NCI-H748 treated with DMSO at 0.1 percent for 48 hours (cell line): ENCODE measurements around the gene AUH.
"Not testable (repeated sequence)": the region's sequence is repeated elsewhere in the genome, so short reads cannot be mapped to it uniquely, and the experiment has no call there.

Experiments used
- DNase-seq: peaks from one replicate; lab custom pipeline; 2025; lab: John Stamatoyannopoulos, UW

AUH gene, protein sequence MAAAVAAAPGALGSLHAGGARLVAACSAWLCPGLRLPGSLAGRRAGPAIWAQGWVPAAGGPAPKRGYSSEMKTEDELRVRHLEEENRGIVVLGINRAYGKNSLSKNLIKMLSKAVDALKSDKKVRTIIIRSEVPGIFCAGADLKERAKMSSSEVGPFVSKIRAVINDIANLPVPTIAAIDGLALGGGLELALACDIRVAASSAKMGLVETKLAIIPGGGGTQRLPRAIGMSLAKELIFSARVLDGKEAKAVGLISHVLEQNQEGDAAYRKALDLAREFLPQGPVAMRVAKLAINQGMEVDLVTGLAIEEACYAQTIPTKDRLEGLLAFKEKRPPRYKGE

DNA sequence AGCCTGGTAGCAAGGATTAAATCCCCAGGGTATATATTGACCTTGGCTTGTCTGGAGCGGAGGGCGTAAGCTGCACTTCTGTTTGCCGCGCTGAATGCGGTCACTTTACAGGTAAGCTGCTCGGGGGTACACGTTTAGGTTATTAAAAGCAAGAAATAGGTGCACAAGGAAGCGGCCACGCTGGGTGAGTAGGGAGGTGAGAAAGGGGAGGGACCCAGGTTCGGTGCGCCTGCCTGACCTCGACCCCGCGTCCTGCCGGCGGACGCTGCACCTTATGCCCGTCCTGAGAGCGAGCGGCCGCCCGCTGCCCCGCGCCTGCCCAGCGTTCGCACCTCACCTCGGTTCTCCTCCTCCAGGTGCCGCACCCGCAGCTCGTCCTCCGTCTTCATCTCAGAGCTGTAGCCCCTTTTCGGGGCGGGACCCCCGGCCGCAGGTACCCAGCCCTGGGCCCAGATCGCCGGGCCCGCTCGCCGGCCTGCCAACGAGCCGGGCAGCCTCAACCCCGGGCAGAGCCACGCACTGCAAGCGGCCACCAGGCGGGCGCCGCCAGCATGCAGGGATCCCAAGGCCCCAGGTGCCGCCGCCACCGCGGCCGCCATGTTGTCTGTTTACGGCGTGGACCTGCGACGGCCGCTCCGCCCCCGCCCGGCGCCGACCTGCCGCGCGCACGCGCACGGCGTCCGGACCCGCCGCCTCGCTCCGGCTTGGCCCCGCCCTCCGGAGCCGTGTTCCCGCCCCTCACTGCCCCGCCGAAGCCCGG is at the start of gene AUH:
TSS of gene AUH (minus strand) at position 628 of the 760 bp plus-strand sequence. CDS start at position 599, 29 bp downstream.
- DNase-seq = peak; percentile 59

DNA sequence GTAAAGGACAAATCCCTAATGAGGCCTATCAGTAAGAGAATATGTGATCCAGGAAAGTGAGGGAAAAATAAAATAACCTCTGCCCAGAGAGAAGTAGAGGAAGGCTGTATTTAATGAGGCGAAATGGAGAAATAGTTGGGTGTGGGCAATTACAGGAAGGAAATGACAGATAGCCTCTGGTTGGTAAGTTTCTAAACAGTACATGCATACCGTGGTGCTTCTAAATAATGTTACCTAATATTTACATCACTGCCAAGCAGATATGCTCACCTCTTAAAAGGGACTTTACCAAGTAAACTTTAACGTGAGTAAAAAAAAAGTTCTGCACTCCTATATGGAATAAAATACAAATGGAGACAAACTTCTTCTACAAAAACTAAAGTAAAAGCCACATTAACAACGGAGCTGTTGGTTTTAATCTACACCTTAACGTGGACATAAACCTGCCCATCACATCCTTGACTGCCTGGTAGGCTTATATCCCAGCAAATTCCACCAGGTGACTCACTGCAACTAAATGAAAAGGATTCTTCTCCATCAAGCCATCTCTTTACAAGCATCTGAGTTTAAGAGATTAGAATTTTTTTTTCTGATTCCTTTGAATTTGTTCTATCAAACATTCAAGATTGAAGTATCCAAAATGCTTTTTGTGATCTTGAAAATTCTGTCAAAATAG is 49.5 kb upstream of the AUH start:
- DNase-seq = no peak

DNA sequence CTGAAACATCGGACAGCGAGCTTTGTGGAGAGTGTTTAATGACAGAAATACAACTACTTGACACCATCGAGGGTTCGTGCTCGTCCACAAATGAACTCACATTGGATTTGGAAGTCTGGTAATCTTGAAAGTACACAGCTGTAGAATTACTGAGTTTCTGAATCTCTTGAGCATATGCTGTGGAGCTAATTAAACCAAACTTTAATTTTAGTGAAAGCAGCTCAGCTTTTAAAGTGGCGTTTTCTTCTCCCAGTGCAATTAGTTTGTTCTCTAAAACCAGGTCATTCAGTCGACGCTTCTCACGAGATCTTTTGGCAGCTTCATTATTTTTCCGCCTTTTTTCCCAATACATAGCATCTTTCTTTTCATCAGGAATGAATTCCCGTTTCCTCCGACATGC is 48.4 kb upstream of the AUH start:
- DNase-seq = no peak

DNA sequence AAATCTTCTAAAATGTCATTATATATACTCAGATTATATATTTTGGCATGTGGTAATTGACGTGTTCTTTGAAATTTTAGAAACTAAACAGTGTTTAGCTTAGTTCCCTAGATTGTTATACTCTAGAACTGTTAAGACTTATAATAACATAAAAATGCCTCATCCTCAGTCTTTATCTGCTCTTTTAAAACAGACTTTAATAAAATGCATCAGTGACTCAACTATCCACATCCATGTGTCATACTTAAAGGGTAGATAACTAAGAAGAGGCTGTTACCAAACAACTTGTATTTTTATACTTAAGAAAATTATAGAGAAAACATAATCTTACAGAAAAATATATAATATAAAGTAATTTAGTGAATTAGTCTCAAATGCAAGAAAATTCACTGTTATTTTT is 46.8 kb upstream of the AUH start:
- no peak for DNase-seq

DNA sequence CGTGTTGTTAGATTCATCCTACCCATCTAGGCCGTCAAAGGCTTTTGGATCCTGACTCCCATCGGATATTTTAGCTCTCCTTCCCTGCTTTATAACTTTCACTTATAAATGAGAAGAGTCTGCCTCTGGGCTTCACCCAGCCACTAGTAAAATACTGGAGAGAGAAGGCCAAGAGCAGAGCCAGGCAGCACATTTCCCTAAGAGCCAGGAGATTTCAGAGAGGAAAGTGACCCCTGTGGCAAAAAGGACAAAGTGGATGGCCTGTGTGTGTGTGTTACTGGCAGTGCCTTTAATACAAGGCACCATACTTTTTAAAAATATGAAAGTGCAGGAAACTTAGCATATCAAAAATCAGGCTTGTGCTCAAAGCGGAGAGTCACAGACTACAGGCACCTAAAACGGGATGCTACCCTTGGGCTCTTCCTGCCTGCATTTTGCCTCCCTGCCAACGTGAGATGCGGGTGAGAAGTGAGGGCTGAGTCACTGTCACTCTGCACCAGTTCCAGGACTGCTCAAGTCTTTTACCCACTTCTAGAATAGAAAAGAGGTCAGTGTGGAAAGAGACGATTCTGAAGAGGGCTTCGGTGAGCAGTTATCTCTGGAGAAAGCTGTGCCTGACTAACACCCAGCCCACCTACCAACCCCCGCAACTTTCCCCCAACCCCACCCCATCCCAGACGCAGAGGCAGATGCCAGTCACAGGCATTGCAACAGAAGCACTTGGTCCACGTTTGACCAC is 46.0 kb upstream of the AUH start:
- DNase-seq = no peak

DNA sequence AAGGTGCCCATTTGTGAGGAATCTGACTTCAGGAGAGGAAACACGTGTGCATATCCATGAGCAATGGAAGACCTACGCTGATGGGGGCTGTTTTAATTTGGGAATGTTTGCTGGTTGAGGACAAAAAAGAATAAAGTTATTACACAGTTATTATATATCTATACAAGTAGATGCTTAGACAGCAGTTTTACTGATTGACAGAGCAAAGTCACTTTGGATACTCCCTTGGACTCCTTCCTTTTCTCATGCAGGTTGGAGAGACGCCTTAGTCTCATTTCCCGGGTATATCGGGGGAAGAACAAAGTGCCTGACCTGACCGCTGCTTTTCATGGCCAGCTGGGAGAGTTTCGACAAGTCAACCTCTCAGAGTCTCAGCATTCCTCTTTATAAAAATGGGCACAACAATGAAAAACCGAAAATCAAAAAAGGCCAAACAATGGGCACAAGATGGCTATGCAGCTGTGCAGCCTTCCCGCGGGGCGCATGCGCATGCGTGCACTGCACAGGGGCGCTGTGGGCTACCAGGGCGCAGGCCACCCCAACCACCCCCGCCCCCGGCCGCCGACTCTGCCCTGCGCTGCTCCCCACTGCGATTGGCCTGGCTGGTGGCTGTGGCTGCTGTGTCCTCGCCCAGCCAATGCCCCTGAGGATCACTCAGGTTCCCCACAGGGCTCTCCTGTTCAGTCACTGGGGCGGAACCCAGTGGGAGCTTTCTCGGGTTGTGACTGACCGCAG is 43.8 kb upstream of the AUH start:
- DNase-seq = no peak

DNA sequence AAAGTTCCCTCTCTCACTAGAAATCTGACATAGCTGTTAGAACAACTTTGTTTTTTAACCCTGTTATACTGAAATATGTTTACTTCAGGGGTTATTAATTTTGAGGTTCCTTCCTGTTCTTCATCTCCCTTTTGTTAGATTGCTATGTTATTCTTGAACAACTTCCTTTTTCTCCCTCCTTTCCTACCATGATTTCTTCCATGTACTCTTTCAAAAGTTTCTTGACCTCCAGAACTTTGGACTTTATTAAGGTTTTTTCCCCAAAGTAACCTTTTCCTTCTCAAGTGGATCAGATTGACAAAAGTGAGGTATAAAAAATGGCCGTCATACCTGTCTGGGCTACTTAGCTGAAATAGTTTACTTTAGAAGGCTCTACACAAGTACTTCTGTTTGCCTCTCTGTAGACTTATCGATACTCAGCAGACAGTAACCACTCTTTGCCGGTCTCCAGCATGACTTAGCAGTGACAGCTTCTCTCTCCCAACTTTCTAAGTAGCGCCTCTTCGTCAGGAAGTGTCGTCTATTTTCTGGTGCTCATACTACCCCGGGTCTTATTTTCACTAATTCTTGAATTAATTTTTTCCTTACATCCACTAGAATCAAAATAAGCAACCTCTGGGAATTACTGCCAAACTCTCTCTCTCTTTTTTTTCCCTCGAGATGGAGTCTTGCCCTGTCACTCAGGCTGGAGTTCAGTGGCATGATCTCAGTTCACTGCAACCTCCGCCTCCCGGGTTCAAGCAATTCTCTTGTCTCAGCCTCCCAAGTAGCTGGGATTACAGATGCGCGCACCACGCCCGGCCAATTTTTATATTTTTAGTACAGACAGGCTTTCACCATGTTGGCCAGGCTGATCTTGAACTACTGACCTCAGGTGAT is 42.2 kb upstream of the AUH start:
- DNase-seq = no peak

DNA sequence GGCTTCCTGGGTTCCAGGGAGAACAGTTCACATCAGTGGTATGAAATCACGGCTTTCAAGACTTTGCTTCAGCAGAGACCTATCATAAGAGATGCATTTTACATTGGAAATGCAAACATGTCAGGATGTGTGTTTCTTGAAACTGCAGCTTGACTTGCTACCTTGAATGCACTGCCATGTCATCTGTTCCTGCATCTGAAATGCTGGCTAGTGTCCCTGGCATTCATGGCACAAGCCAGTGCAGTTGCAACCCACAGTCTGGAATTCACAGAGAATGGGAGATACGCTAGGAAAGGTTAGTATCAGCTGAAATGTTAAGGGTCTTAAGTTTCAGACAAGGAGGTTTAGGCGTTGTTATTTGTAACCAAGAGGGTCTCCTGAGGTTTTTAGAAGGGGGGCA is 37.2 kb upstream of the AUH start:
- DNase-seq = no peak

DNA sequence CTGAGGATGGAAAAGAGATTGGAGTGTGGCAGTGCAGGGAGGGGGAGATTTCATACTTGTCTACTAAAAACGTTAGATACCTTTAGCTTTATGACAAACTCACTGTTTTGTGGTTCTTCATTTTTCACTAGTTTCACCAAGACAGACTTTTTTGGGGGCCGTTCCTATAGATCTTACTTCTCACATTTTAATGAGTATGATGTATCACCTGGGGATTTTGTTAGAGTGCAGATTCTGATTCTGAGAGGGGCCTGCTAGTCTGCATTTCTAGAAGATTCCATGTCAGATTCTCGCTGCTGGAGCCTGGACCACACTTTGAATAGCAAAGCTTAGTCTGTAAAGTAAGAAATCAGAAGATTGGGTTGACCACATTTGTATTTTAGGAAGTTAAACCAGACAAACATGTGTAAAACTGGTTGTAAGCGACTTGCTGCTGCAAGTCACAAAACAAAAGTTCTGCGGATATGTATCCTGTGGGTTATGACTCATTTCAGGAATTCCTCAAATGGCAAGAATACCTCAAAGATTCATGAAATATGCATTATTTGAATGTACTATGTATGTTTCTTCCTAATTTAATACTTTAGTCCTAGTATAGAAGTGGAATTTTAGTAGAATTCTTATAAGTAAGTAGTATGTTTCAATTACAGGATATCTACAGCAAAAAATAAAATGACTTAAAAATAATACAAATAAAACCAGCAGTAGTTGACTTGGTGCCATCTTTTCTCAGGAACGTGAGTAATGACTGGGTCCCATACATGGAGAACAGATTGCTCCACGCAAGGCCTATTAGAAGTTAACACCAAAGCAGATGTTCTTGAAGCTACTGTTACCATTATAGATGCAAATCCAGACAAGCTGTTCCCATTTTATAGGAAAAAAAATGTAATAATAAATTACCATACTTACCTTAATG is 34.1 kb upstream of the AUH start:
- no peak for DNase-seq

DNA sequence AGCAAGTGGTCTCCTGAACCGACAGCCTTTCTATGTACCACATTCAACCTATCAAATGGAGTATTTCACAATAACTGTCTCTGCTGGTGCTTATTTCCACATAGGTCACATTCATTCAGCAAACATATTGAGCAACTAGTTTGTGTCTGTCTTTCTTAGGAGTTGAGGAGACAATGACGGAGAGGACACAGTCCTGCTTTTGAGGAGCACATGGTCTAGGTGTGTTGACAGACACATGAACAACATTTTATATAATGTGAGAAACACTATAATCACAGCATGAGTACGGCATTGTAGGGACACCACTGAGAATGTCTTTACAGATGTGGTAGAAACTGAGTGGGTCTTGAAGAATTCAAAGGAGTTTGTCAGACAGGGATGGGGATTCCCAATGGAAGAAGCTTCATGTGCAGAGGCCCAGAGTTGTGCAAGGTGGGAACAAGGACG is 33.4 kb upstream of the AUH start:
- DNase-seq = no peak

DNA sequence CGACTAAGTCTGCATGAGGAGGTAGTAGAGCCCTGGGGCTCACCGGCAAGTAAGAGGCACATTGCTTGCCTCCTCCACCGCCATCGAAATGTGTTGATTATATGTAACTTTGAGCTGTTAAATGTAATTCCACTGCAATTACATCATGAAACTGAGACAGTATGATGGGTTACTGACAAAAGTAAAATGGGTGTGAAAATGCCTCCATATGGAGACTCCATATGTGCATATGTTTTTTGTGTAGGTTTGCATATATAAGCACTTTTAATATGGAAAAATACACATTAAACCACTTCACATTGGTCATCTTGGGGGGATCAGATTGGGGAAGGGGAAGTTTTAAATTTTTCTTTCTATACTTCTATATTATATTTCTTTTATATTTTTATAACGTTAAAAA is 32.1 kb upstream of the AUH start:
- DNase-seq = no peak

DNA sequence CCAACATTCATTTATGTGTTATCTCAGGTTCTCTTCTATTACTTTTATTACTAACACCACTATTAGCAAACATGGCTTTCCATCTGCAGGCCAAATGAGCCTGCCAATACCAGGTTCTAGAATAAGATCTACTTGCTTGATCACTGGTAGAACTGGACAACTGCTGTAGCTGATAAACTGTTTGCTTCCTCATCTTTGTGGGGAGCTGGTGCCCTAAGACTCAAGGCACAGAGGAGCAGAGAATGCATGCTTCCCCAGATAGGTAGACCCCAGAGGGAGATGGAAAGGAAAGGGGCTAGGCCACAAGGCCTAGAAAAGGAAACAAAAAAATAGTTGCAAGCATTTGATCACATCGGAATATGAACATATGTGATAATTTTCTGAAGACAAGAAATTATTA is 30.7 kb upstream of the AUH start:
- no peak for DNase-seq

DNA sequence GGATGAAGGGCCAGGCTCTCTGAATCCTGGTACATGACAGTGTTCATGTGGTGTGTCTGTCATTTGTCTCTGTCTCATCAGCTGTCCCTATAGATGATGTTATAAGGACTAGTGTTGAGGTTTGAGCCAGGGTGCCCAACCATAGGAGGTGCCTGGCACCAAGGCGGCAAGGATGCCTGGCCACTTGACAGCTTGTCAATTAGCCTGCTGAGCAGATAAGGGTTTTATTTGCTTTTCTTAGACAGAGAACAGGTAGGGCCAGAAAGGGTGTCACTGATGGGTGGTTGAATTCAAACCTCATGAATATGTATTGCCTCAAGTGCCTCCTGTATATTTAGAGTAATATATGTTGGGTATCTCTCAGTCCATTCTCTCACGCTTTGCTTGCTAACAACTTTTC is 30.1 kb upstream of the AUH start:
- DNase-seq = no peak

DNA sequence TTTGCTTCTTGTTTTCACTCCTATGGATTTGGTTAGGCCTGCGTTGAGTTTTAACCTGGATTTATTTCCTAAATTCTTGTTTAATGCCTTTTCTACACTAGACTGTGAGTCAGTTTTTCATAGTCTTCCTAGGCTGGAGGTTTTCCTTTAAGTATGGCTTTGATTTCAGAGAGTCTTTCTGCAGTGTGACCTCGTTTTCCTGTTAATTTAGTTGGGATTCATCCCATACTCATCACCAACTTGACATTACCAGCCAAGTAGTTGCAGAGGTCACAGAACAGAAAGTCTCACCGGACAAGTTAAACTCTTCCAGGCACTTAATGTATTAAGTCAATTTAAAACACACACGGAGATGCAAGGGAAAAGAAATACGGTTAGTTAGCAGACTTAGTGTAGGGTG is 29.7 kb upstream of the AUH start:
- no peak for DNase-seq

DNA sequence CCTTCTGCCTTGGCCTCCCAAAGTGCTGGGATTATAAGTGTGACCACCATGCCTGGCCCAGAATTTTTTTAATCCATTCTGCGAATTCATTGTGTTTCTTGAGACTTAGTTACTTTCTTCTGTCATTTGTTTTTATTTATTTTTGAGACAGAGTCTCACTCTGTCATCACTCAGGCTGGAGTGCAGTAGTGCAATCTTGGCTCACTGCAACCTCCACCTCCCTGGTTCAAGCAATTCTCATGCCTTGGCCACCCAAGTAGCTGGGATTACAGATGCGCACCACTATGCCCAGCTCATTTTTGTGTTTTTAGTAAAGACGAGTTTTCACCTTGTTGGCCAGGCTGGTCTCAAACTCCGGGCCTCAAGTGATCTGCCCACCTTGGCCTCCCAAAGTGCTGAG is 28.0 kb upstream of the AUH start:
- not testable (repeated sequence) for DNase-seq

DNA sequence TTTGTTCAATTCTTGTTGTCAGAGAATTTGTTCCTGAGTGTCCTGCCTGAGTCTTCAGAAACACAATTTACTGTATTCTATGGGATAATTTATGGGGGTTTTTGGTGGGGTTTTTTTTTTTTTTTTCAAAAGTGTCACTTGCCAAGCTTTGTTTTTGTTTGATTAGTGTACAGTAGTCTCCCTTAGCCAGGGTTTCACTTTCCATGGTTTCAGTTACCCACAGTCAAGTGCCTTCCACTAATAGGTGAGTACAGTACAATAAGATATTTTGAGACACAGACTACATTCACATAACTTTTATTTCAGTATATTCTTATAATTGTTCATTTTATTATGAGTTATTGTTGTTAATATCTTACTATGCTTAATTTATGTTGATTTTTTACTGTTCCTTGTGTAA is 25.0 kb upstream of the AUH start:
- DNase-seq = no peak

DNA sequence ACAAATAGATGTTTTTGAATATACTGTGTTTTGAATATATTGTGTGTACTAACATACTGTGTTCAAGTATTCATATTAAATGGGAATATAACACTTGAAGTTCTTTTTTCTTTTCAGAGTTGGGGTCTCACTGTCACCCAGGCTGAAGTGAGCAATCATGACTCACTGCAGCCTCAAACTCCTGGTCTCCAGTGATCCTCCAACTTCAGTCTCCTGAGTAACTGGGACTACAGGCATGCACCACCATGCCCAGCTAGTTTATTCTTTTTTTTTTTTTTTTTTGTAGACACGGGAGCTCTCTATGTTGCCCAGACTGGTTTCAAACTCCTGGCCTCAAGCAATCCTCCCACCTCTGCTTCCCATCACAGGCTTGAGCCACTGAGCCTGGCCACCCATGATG is 23.2 kb upstream of the AUH start:
- DNase-seq = no peak

DNA sequence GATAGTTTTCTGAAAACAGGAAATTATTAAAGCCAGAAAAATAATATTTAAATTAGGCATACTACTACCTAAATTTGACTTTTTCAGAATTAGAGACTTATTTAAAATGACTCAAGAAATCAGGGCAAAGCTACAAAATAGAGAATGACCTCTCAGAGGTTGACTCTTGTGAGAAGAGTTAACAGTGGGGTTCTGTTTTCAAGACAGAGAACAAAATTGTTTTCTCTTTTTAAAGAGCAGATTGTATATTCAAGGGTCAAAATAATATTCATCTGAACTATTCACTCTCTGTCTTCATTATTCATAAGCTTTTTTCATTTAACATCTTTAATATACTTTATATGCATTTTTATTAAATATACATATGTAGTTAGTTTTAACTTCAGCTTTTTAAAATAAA is 21.9 kb upstream of the AUH start:
- DNase-seq = no peak

DNA sequence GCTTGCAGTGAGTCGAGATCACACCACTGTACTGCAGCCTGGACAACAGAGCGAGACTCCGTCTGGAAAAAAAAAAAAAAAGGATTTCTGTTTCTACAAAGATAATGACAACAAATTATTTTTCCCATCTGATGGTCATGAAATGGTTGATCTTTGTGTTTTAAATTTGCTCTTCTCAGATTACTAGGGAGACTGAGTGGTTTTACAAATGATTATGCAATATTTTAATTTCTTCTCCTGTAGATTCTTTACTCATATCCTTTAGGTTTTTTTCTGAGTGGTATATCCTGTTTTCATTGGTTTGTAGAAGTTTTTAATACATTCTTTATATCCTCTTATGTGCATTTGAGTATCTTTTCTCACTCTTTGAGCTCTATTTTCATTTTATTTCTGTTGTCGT is 20.6 kb upstream of the AUH start:
- DNase-seq = no peak

DNA sequence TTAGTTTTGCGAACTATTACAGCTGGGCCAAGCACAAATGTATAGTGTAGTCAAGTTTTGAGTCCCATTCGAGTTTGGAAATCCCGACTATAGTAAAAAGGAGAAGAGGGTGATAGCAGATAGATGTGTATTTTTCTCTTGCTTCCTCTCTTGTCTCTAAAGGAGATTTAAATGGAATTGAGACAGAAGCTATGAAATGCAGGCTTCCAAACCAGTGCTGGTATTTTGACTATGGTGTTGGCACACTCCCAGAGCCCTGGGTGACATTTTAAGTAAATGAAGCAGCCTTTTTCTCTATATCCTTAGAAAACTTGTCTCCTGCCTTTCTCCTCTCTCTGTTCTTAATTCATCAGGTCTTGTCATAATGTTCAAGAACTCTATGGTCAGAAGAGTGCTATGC is 17.7 kb upstream of the AUH start:
- DNase-seq = no peak
